GM19397 (cell line): ENCODE measurements around the gene OR9Q1.
"Not testable (repeated sequence)": the region's sequence is repeated elsewhere in the genome, so short reads cannot be mapped to it uniquely, and the experiment has no call there.

Experiments
- ATAC-seq: cut with Tn5 transposase; IDR thresholded peaks from one replicate; pipeline ENCODE4 v1.9.1; 2021; ENCODE audit warnings: mild to moderate bottlenecking, moderate library complexity; ENCODE audit not compliant: unreplicated experiment

Gene OR9Q1

GRCh38 chr11:58023435-58023931, at the start of gene OR9Q1:
TSS of gene OR9Q1 (plus strand) at chr11:58023881. CDS start at chr11:58179445, 155,564 bp downstream.
- no peak for ATAC-seq

- no peak for ATAC-seq
These were observed 49.5 kb upstream of the OR9Q1 start for GRCh38 chr11:57974132-57974531.

- no peak for ATAC-seq
These were observed 48.7 kb upstream of the OR9Q1 start for GRCh38 chr11:57974848-57975601.

- ATAC-seq: no peak
These were observed 46.0 kb upstream of the OR9Q1 start for GRCh38 chr11:57977709-57978108.

GRCh38 chr11:57978686-57979531, 44.8 kb upstream of the OR9Q1 start:
- ATAC-seq: no peak

GRCh38 chr11:57979532-57980079, 44.1 kb upstream of the OR9Q1 start:
- ATAC-seq: no peak

- ATAC-seq: no peak
These were observed 43.5 kb upstream of the OR9Q1 start for GRCh38 chr11:57980201-57980600.

GRCh38 chr11:57981536-57981935, 42.1 kb upstream of the OR9Q1 start:
- ATAC-seq: no peak

- ATAC-seq: no peak
These were observed 40.9 kb upstream of the OR9Q1 start for GRCh38 chr11:57982776-57983175.

GRCh38 chr11:57983191-57983590, 40.5 kb upstream of the OR9Q1 start:
- no peak for ATAC-seq

GRCh38 chr11:57999523-57999922, 24.2 kb upstream of the OR9Q1 start:
- not testable (repeated sequence) for ATAC-seq

GRCh38 chr11:58000021-58000420, 23.7 kb upstream of the OR9Q1 start:
- not testable (repeated sequence) for ATAC-seq

- no peak for ATAC-seq
These were observed 23.0 kb upstream of the OR9Q1 start for GRCh38 chr11:58000699-58001098.

GRCh38 chr11:58003036-58003435, 20.6 kb upstream of the OR9Q1 start:
- no peak for ATAC-seq

GRCh38 chr11:58003591-58003990, 20.1 kb upstream of the OR9Q1 start:
- ATAC-seq: no peak

- ATAC-seq: no peak
These were observed 19.0 kb upstream of the OR9Q1 start for GRCh38 chr11:58004664-58005063.

GRCh38 chr11:58006940-58007339, 16.7 kb upstream of the OR9Q1 start:
- no peak for ATAC-seq

- no peak for ATAC-seq
These were observed 11.9 kb upstream of the OR9Q1 start for GRCh38 chr11:58011771-58012170.

GRCh38 chr11:58024601-58025091, 965 bp downstream of the OR9Q1 start:
- no peak for ATAC-seq

- ATAC-seq: no peak
These were observed 3.7 kb downstream of the OR9Q1 start for GRCh38 chr11:58027341-58027740.

- ATAC-seq: no peak
These were observed 5.2 kb downstream of the OR9Q1 start for GRCh38 chr11:58028687-58029411.
